Fibroblast of lung (primary cell): ENCODE results near the gene HSPG2. TPM values are rescaled to one million over a fixed set of nuclear protein-coding genes. Genes with fewer than 3 reads are reported as not detected.

Source experiments
- DNase-seq, 2 donors: peaks; one replicate each; pipeline versions ENCODE4 v3.0.0 to v3.0.0-alpha.2; 2010; ENCODE audit warnings: low read depth in 2 of 2
- H2AFZ ChIP-seq: 2 replicates; pipeline ENCODE4 v1.5.1; 2012; ENCODE audit warnings: low read length, control low read depth, inconsistent platforms
- H3K27ac ChIP-seq: 2 replicates; pipeline ENCODE4 v1.5.1; 2011; ENCODE audit warnings: low read length, control low read depth; ENCODE audit not compliant: insufficient read depth
- H3K27me3 ChIP-seq: 2 replicates; pipeline ENCODE4 v1.5.1; 2011; ENCODE audit warnings: mild to moderate bottlenecking, low read length; ENCODE audit not compliant: control insufficient read depth, insufficient read depth
- H3K36me3 ChIP-seq: 2 replicates; pipeline ENCODE4 v1.5.1; 2011; ENCODE audit warnings: low read length; ENCODE audit not compliant: control insufficient read depth, insufficient read depth
- H3K4me1 ChIP-seq: 2 replicates; pipeline ENCODE4 v1.5.1; 2011; ENCODE audit warnings: low read length; ENCODE audit not compliant: control insufficient read depth, insufficient read depth; ENCODE audit errors: extremely low read depth
- H3K4me2 ChIP-seq: 2 replicates; pipeline ENCODE4 v1.5.1; 2011; ENCODE audit warnings: low read length, control low read depth; ENCODE audit not compliant: insufficient read depth; ENCODE audit errors: extremely low read depth
- H3K4me3 ChIP-seq, 4 experiments: fragments of 200-600 bp in 1 of 4; sonication (generic) in 1 of 4; replicated peaks in 1 of 4; 2 replicates each; pipeline ENCODE4 v1.5.1; 2011 to 2016; ENCODE audit warnings: low read length in 4 of 4, low read depth in 3 of 4, mild to moderate bottlenecking in 3 of 4, control low read depth in 2 of 4, inconsistent platforms in 1 of 4, mixed read lengths in 1 of 4; ENCODE audit not compliant: insufficient read depth in 1 of 4; ENCODE audit errors: control extremely low read depth in 1 of 4
- H3K79me2 ChIP-seq: 2 replicates; pipeline ENCODE4 v1.5.1; 2012; ENCODE audit warnings: mild to moderate bottlenecking, low read length, inconsistent platforms; ENCODE audit not compliant: control insufficient read depth, insufficient read depth
- H3K9ac ChIP-seq: 2 replicates; pipeline ENCODE4 v1.5.1; 2011; ENCODE audit warnings: mild to moderate bottlenecking, low read length, control low read depth; ENCODE audit not compliant: insufficient read depth
- H3K9me3 ChIP-seq: 2 replicates; pipeline ENCODE4 v1.5.1; 2012; ENCODE audit warnings: low read depth, low read length; ENCODE audit not compliant: control insufficient read depth, insufficient read depth
- H4K20me1 ChIP-seq: 2 replicates; pipeline ENCODE4 v1.5.1; 2011; ENCODE audit warnings: low read length; ENCODE audit not compliant: control insufficient read depth, insufficient read depth; ENCODE audit errors: extremely low read depth
- CTCF ChIP-seq, 2 donors: IDR thresholded peaks in 1 of 2; conservative IDR thresholded peaks in 1 of 2; 1 replicate in 1 of 2; 2 replicates in 1 of 2; pipeline ENCODE4 v1.5.1; 2011 to 2012; ENCODE audit warnings: low read length in 2 of 2, control low read depth in 1 of 2, inconsistent platforms in 1 of 2, low read depth in 1 of 2, mild to moderate bottlenecking in 1 of 2
- EZH2 ChIP-seq: IDR thresholded peaks from 2 replicates; pipeline ENCODE4 v1.5.1; 2012; ENCODE audit warnings: low read length, control low read depth, mild to moderate bottlenecking; ENCODE audit errors: missing control alignments
- polyA plus RNA-seq, 2 donors: library from polyadenylated mRNA; depleted of rRNA in 1 of 2; stranded (reverse) in 1 of 2; unstranded in 1 of 2; fragments of >200 nt; gene quantifications; 2 replicates each; pipeline ENCODE4 v1.2.1, GENCODE V29; 2011 to 2012; ENCODE audit warnings: missing spikeins in 1 of 2
- total RNA-seq: library from RNA; depleted of rRNA; stranded (reverse); fragments of >200 nt; gene quantifications from 2 replicates; pipeline ENCODE4 v1.2.1, GENCODE V29; 2014

The HSPG2 gene
- total and polyA plus RNA-seq, 2 donors (not counting 1 experiment from before 2014, with no cell fraction given), result 40.7 to 88.4 TPM

GRCh38 chr1:21902026-21903012, 34.8 kb downstream of the HSPG2 start:
- Histone ChIP-seq H3K4me1 (peaks cover 34% of the 10 kb centered on the region), H3K4me3 (no peak overlapping the region), H3K4me2 (no peak overlapping the region), H3K27me3 (no peaks in the 10 kb centered on the region), H4K20me1 (no peaks in the 10 kb centered on the region), H3K27ac (peak overlapping the region; percentile 6), H3K9me3 (no peaks in the 10 kb centered on the region), H2AFZ (no peak overlapping the region), H3K9ac (no peak overlapping the region), H3K79me2 (peaks cover 42% of the 10 kb centered on the region), H3K36me3 (no peaks in the 10 kb centered on the region)
- DNase-seq, result no peak
- no peak for TF ChIP-seq EZH2
- no peak for TF ChIP-seq CTCF (conservative IDR thresholded peaks at IDR 0.05 in 1 of 2, IDR thresholded peaks at IDR 0.05 in 1 of 2; ENCODE audit: low read depth in 1 of 2, low read length in 2 of 2)

DNA sequence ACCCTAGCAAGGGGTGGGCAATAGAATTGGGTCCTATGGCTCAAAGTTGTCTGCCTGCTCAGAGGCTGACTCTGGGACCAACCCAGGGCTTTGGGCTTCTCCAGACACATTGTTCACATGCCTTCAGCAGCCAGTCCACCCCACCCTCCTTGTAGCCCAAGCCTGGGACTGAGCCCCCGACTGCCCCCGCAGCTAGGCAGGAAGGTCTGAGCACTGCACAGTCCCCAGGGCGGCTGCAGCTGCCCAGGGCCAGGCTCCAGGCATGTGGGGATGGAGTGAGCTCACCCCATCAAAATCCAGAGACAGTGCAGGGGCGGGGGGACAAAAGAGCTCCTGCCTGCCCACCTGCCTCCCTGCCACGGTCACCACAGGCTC, 35.6 kb downstream of the HSPG2 start:
- peaks cover 39% of the 10 kb centered on the region for H3K4me1 ChIP-seq
- peaks cover 38% of the 10 kb centered on the region for H3K79me2 ChIP-seq
- no peak for TF ChIP-seq EZH2
- peak in 1 of 2 donors; percentile 5 for TF ChIP-seq CTCF (conservative IDR thresholded peaks at IDR 0.05 in 1 of 2, IDR thresholded peaks at IDR 0.05 in 1 of 2; ENCODE audit: low read depth in 1 of 2, low read length in 2 of 2)
- DNase-seq, result peak in 1 of 2 donors; percentile 77
- no peaks in the 10 kb centered on the region for H3K36me3 ChIP-seq
- peak overlapping the region; percentile 6 for H3K27ac ChIP-seq
- no peak overlapping the region for H3K4me3 ChIP-seq
- no peaks in the 10 kb centered on the region for H3K9me3 ChIP-seq
- no peaks in the 10 kb centered on the region for H3K27me3 ChIP-seq
- no peak overlapping the region for H3K9ac ChIP-seq
- no peak overlapping the region for H3K4me2 ChIP-seq
- H4K20me1 ChIP-seq, result no peaks in the 10 kb centered on the region
- H2AFZ ChIP-seq, result no peak overlapping the region

DNA sequence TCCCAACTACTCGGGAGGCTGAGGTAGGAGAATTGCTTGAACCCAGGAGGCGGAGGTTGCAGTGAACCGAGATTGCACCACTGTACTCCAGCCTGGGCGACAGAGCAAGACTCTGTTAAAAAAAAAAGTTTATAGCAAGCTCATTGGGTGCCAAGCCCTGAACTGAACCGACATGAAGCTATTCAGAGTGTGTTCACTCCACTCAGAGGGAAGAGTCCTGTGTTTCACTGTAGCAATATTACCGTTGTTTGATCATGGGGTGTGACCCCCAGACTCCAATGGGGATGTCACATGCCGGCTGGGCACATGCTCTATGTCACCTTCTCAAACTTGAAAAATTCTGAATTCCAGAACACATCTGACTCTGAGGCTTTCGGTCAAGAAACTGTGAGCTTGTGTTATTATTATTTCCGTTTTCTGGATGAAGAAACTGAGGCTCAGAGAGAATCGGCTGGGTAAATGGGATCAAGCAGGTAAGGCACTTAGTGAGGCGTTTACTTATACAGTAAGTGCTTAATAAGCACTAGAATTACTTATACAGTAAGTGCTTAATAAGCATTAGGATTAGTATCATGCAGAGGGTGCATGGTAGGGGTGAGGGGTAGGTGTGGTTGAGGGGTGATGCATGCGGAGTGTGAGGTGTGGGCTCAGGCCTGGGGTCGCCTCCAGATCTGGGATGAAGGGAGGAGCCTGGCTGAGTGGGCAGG, 36.2 kb downstream of the HSPG2 start:
- DNase-seq, result no peak
- Histone ChIP-seq H3K4me3 (no peak overlapping the region), H3K79me2 (peaks cover 38% of the 10 kb centered on the region), H2AFZ (no peak overlapping the region), H3K27me3 (no peaks in the 10 kb centered on the region), H3K4me1 (peaks cover 40% of the 10 kb centered on the region), H3K9me3 (no peaks in the 10 kb centered on the region), H3K27ac (no peak overlapping the region), H3K4me2 (no peak overlapping the region), H3K9ac (no peak overlapping the region), H4K20me1 (no peaks in the 10 kb centered on the region), H3K36me3 (no peaks in the 10 kb centered on the region)
- TF ChIP-seq EZH2, result no peak
- TF ChIP-seq CTCF (conservative IDR thresholded peaks at IDR 0.05 in 1 of 2, IDR thresholded peaks at IDR 0.05 in 1 of 2; ENCODE audit: low read depth in 1 of 2, low read length in 2 of 2), result no peak
